B cell (primary cell): ENCODE data around the gene GTPBP3.

Experiments used
- CTCF ChIP-seq: fragments of 200-600 bp; IDR thresholded peaks from one replicate; pipeline ENCODE4 v1.8.0; 2022; ENCODE audit warnings: antibody characterized with exemption, mild to moderate bottlenecking
- EZH2 ChIP-seq: IDR thresholded peaks from 2 replicates; pipeline ENCODE4 v1.6.1; 2012; ENCODE audit warnings: borderline replicate concordance, low read depth, mild to moderate bottlenecking, moderate library complexity, low read length; ENCODE audit not compliant: insufficient read depth, poor library complexity, severe bottlenecking

GRCh38 chr19:17300992-17301619, 36.2 kb upstream of the GTPBP3 start:
- TF ChIP-seq CTCF, result no peak
- no peak for TF ChIP-seq EZH2
